ENCODE measurements around the gene E4F1.
"Not testable (repeated sequence)": the region's sequence is repeated elsewhere in the genome, so short reads cannot be mapped to it uniquely, and the experiment has no call there.

The E4F1 gene

DNA sequence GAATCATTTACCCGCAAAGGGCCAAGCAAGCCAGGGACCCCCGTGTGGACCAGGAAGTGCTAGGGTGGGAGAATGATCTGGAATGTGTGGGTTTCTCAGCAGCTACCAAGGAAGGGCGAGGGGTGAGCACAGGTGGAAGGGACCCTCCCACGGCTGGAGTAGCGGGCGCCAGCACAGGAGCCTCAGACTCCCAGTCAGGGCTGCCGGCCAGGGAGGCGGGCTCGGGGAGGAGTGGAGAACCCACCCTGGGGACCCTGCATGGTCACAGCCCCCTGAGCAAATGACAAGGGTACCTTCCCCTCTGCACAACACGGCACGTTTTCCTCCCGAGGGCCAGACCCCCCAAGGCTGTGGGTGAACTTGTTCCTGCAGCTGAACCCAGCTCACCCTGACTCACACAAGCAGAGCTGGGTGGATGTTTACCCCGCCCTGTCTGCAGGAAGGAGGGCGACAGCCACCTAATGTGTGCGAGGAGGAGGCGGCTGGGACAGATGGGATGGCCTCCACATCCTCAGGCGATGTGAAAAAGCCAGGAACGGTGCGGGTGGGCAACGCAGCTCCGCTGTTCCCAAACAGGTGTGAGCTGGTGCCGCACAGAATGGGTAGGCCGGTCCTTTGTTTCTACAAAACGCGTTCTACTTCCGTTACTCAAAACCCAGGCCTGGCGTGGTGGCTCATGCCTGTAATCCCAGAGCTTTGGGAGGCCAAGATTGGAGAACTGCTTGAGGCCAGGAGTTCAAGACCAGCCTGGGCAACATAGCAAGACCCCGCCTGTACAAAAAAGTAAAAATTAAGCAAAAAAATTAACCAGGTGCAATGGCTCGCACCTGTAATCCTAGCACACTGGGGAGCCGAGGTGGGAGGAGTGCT, 21.8 kb downstream of the E4F1 start:
- DNase-seq: no peak

DNA sequence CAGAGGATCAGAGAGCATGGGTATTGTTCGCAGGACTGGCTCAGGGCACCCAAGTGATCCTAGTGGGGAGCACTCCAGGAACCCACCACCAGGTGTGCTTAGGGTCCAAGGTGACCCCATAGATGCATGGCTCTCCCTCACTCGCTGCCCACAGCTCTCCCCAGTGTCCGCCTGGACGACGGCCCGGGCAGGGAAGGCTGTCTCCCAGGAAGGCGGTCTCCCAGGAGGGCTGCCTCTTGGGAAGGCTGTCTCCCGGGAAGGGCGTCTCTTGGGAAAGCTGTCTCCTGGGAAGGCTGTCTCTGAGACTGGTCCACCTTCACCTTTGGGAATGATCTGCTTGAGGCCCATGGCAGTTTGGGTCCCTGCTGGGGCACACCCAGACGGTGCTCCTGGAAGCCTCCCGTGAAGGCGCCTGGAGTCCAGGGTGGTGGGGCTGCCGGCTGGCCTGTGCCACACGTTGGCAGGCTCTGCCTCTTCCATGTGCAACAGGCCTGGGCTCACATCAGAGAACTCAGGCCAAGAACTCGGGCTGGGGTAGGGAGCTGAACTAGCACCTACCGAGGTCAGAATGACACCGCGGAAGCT, 23.0 kb downstream of the E4F1 start:
- no peak for DNase-seq

DNA sequence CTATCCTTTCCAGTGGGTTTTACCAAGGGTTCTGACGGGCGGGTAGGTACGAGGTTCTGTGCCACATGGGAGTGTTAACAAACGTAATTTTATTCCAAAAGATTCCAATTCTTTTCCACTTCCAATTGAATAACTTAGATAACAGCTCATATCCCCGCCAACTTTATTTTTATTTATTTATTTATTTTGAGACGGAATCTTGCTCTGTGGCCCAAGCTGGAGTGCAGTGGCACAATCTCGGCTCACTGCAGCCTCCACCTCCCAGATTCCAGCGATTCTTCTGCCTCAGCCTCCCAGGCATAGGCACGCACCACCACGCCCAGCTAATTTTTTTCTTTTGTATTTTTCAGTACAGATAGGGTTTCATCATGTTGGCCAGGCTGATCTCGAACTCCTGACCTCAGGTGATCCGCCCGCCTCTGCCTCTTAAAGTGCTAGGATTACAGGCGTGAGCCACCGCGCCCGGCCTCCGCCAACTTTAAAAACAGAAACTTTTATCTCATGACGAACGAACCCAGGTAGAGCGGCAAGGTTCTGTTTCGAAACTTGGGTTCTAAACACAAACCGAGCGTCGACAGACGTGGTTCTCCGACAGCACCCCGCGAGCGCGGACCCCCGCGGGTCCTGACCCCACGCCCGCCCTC, 27.4 kb downstream of the E4F1 start:
- DNase-seq: peak in 1 of 3 donors; percentile 26

DNA sequence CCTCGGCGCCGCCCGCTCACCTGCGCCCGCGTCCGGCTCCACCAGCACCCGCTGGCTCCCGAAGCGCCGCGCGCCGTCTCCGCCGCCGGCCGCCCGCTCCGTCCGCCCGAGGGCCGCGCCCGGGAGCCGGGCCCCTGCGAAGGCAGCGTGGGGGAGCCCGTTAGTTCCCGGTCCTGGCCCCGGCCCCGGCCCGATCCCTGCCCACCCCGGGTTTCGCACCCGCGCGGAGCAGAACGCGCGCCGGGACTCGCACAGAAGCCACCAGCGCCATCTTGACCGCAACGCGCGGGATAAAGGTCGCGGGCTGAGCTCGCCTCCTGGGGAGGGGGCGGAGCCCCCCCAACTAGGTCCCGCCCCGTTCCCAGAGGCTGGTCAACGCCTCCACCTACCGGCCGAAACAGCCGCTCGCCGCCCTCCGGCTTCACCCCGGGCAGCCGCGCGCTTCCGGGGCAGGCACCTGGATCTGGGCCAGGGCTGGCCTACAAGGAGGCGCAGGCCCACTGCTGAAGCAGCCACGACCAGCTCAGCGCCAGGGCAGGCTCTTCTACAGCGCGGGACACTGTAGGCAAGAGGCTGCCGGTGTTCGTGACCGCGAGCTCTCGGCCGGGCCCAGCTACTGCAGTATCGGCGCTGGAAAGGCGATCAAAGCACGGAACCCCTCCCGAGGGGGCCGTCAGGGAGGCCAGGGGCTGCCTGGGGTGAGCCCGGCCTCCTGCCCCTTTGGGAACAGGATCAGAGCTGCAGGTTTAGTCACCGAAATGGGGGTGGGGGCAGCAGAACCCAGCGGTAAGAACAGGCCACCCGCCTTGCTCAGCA, 28.1 kb downstream of the E4F1 start, which contains the start of gene ECI1:
Gene ECI1, minus strand, starts transcription at position 292 of the 816 bp plus-strand sequence. Its CDS starts 21 bp downstream, at position 271.
- DNase-seq: peak; percentile 96 to 99 (median 97)

DNA sequence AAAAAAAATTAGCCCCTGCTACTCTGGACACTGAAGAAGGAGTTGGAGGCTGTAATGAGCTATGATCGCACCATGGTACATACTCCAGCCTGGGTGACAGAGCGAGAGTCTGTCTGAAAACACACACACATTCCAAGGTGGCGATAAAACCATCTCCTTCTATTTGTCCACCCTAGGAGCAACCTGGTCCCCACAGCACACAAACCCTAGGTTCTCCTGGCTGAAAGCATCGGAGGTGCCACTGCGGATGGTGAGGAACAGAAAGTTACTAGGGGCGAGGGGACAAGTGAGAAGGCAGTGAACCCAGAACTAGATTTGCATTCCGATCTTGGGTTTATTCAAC, 29.4 kb downstream of the E4F1 start:
- no peak for DNase-seq

DNA sequence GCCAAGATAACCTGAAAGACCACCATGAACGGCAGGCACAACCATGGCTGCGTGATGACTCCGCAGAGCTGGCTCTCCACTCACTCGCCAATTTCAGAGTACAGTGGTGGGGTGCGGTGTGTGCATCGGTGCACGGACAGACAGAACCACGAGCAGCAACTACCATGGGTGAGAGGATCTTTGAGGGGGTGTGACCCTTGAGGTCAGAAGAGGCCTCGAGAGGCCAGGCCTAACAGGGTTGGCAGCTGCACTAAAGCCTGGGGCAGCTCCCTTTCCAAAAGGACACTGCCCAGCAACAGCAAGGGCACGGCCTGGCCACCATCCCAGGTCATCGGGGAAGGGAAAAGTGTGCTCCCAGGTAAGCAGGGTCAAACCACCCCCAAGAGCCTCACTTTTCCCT, 29.9 kb downstream of the E4F1 start:
- DNase-seq: no peak

DNA sequence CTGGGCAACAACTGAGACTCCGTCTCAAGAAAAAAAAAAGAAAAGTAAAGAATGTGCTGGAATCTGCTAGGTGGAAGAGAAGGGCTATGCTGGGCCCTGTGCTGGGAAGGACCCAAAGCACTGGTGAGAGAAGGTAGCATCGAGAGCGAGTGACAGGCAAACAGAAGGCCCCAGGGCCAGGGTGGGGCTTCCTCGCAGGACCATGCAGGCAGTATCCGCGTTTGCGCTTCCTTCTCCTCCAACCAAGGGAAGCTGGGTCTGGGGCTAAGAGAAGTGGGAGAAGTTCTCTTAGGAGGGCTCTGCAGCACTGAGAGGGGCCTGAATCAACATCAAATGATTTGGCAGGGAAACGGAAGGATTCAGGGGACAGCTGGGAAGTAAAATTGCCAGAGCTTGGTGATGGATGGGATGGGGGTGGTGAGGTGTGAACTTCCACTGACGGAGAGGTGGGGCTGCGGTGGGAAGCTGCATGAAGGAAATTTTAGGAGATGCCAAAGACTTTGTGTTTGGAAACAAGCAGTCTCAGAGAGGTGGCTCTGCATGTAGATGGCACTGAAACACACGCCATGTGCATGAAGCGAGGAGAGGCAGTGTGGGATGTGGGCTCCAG, 33.2 kb downstream of the E4F1 start:
- no peak for DNase-seq

DNA sequence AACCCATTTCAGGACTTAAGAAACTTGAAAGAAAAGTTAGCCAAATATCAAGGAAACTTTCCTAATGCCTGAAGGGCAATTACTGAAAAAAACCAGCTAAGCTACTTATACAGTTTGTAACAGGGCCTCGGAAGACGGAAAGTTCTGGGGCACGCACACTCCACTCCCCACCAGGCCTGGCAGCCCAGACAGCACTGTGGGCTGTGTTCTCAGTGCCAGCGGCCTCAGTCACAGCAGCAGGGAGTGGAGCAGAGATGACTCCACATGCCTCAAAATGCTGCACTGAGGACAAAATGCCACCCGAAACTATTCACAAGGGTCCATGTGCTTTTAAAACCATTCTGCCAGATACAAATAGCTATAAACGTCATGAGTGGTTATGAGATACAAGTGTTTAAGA, 34.3 kb downstream of the E4F1 start:
- DNase-seq: no peak

DNA sequence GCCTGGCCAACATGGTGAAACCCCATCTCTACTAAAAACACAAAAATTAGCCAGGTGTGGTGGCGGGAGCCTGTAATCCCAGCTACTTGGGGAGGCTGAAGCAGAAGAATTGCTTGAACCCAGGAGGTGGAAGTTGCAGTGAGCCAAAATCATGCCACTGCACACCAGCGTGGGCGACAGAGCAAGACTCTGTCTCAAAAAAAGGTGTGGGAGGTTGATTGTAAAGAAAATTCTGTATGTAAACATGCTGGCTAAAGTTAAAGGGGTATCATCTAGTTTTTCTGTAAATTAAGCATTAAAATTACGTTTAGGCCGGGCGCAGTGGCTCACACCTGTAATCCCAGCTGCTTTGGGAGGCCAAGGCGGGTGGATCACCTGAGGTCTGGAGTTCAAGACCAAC, 35.1 kb downstream of the E4F1 start:
- not testable (repeated sequence) for DNase-seq

DNA sequence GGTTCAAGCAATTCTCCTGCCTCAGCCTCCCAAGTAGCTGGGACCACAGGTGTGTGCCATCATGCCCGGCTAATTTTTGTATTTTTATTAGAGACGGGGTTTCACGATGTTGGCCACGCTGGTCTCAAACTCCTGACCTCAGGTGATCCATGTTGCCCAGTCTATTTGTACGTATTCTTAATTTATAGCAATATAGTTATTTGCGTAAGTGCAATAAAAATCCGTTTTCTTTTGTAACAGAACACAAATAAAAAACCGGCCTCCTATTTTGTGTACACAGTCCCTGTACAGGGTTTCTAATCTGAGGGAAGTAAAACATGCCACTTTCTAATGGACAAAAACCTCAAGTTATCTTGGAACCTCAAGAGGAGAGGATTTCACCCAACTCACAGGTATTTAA, 36.9 kb downstream of the E4F1 start:
- DNase-seq: no peak

DNA sequence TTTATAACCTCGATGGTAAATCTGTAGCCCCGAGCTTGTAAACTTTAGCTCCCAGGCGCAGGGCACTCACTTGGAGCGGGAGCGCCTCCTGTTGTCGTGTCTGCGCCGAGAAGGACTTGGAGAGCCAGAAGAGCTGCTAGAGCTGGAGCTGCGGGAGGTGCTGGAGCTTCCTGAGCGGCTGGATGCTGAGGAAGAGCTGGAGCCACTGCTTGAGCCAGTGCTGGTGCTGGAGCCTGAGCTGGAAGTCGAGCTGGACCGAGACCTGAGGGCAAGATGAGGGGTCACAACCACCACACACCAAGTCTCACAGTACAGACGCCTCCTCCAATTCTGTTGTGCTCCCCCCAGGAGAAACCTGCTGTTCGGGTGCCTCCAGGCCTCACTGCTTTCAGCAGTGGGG, 39.6 kb downstream of the E4F1 start:
- DNase-seq: not testable (repeated sequence)

DNA sequence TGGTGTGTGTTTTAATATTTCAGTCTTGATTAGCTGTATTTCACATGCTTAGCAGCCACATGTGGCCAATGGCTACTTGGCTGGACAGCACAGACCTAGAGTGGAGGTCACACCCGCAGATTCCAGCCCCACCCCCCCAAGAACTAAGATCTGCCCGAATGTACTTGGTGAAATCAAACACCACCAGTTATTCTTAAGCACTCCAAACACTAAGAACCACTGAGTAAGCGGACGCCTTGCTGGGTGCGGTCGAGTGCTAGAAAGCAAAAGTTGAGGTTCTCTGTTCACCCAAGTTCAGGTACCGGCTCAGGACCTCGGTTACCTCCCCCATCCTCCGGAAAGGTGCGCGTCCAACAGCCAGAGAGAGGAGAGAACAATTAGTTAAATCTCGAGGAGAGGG, 43.5 kb downstream of the E4F1 start:
- DNase-seq: not testable (repeated sequence)

DNA sequence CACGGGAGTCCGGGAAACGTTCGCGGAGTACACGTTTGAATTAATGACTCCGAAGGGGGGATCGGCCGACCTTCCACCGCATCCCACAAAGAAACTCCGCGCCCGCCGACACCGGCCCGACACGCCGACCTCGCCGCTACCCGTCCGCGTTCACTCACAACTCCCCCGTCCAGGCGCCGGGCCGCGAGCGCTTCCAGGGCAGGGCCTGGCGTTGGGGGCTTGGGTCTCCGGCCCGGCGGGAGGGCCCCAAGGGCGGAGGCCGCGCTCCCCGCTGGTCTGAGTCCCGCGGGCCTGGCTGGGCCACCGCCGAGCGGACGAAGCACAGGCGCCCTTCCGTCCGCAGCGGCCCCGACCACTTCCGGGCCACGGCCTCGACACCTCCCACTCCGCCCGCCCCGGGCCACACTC, 44.1 kb downstream of the E4F1 start:
- not testable (repeated sequence) for DNase-seq

DNA sequence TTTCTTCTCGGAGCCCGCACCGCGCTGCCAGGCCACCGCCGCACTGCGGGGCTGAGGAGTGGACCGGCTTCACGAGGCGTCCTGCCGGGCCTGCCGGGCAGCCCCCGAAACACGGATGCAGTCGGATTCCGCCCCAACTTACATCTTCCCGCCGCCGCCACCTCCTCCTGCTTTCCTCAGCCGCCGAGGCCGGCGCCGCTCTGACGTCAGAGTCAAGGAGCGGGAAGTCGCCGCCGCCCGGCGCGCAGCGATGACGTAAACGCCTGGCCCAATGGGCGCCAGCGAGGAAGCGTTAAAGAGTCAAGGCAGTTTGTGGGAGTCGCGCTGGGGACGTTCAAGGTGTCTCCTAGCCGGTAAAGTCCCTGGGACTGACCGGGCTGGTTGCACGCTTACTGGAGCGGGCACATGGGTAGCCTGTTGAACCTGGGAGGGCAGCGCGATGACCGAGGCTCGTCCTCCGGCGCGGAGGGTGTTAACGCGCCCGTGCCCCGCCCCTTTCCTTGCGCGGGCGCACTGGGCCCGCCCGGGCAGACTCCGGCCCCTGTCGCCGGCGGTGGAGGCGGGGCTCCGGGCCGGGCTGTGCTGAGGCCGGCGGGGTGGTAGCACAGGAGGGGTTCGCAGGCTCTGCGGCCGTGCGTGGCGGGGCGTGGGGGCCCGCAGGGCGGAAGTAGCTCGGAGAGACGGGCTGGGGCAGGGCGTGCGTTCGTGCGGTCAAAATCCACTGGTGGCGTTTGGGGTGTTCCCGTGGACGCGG, 44.7 kb downstream of the E4F1 start, which contains the start of gene RNPS1:
Gene RNPS1, minus strand, starts transcription at position 214 of the 754 bp plus-strand sequence. CDS start 3,483 bp downstream, outside the sequence.
- DNase-seq: peak; percentile 97 to 99 (median 99)

DNA sequence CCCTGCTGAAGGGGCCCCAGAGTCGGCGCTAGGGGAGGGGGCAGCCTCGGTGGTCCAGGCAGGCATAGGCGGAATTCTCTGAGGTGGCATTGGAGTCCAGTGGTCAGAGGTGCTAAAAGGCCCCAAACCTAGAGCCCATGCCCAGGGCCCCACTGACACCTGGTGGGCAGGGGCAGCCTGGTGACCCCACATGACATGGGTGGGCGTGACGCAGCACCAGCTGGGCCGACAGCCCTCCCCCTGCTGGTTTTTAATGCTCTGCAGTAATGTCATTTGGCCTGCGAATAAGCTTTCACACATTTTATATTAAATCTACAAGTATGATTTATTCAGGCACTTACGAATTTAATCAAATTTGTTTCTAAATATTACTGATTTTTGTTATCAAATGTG, 46.7 kb downstream of the E4F1 start:
- DNase-seq: no peak

DNA sequence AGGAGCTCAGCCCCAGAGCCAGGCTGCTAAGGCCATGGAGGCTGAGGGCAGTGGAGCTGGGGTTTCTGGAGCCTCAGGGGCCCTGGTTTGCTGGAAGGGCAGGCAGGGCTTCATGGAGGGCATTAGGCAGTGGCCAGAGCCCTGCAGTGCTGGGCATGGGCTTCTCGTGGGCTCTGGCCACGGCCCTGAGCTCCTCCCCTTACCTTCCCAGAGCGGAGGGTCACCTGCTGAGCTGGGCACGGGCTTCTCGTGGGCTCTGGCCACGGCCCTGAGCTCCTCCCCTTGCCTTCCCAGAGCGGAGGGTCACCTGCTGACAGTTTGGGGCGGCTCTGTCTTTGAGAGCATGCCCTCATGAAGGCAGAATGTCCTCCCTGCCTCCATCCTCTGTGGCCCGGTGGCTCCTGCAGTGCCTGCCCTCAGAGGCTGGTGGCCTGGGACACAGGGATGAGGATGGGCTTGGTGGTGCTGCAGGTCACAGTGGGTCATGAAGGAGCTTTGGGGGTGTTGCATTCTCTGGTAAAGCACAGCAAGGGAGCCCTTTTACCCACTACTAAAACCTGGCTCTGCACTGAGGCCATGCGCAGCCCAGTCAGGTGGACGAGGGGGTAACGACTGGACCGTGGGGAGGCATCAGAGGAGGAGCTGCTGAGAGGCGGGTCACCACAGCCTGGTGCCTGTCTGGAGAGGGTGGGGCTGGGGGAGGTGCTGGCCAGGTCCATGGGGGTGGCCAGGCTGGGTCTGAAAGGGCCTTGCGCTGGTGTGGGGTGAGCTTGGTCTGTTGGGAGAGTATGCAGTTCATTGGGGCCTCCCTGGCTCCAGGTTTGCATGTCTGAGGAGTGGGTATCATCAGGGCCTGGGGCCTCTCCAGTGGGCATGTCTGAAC, 47.4 kb downstream of the E4F1 start:
- no peak for DNase-seq

DNA sequence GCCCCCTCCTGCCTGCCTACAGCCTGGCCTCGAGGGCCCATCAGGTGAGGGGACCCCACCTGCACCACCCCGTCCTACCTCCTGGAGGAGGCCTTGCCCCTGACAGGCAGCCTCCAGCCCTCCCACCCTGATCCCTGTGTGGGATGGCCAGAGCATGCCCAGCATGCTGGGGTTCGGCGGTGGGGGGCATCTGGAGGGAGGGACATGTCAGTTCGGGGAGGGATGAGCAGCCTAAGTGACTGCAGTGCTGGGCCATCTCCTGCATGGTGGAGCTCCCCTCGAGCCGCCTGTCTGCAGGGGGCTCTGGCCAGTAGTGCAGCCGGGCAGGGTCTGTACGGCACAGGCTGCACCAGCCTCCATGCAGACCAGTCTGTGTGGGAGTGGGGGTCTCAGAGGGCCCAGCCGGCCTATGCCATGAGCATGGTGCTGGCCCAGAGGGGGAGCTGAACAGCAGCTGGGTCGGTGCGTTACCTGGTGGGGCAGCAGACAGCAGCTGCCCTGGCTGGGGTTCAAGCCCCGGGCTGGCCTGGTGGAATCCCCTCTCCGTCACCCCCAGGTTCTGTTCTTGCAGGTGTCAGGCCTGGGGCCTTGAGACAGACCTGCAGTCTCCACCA, 48.6 kb downstream of the E4F1 start:
- no peak for DNase-seq

DNA sequence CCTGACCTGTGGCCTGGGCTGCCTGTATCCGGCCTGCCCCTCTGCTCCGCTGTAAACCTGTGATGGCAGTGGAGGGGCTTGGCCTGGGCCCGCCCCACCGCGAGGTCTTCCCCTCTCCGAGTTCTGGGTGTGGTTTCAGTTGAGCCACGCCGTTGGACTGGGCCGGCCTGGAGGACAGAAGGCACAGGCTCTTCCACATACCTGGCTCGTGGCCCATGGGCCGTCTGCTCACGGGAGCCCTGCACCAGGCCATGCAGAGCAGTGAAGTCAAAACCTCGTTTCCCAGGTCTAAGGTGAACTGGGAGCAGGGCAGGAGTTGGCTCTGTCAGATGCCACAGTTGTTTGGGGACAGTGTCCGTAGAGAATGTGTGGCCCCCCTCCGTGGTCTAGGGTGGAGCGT, 50.1 kb downstream of the E4F1 start:
- DNase-seq: no peak

DNA sequence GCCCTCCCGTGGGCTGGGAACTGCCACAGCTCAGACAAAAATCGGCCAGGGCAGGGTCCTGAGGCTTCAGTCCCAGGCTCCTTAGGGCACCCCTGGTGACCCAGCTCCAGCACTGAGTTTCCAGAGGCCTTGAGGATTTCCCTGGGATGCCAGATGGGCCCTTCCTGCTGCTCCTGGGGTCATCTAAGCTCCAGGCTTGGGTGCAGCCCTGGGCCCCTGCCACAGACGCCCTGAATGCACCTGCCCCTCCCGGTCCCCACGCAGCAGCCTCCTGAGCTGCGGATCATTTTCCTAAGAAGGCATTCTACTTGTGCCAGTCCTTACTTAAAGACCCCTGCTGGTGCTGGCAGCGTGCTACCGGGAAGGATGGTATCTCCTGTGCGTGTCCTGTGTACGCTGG, 50.5 kb downstream of the E4F1 start:
- no peak for DNase-seq
